Measurements from ENCODE around the gene SH3BP1.
A peak's percentile ranks its signal among the peaks of the same experiment; 100 is the strongest.
"Not testable (repeated sequence)": the region's sequence is repeated elsewhere in the genome, so short reads cannot be mapped to it uniquely, and the experiment has no call there.

The SH3BP1 gene

DNA sequence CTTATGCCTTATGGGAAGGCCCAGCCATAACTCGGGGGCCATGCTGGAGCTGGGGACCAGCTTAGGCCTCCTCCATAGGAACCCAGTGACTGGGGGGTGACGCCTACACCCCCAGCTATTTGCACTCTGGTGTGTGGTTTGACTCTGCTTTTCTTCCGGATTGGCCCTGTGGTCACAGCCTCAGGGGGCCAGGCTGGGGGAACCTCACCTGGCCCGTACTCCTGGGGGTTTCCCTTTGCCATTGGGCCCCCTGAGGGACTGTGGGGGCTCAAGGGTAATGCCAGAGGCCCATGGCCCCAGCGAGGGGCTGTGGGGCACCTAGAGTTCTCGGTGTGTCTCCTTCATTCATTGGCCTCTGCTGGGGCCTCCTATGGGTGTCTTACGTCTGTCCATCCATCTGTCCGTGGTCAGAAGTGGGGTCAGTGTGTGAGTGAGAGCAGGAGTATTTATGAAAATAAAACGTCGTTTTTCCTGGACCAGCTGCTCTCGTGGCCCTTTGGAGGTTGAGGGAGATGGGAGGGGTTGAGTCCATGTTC lies 6.3 kb upstream of the SH3BP1 start:
- no peak for DNase-seq (ENCODE audit: low read depth in 1 of 2, low spot score in 1 of 2)

DNA sequence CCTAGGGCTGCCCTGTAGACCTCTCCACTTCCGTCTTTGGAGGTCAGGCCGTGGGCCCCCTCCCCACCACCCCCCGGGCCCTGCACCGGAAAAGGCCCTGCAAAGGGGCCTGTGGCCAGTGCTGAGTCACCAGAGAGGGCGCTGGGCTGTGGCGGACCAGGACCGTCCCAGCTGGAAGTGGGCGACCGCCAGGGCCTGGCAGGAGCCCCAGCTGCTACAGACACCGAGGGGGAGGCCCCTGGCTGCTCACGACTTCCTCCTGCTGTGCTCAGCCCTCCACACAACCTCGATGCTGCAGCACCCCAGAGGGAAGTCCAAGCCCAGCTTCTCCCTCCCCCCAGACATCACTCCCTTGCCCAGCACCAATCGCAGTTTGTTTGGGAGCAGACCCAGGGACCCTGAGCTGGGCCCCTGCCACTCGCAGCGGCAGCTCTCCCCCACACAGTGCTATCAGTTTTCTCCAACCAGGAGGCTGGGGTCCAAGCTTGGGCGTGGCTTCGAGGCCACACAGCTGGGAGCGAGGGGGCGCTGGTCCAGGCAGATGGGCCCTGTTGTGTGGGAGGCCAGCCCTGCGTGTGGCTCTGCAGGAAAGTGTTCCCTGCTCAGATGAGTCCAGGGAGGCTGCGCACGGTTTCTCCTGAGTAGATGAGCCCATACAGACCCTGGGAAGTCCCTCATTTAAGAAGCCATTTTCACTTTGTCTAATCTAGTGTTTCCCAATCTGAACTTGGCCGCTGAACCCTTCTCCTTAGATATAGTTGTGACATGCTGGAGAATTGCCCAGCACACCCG lies 5.6 kb upstream of the SH3BP1 start:
- peak in 1 of 2 donors; percentile 26 for DNase-seq (ENCODE audit: low read depth in 1 of 2, low spot score in 1 of 2)

DNA sequence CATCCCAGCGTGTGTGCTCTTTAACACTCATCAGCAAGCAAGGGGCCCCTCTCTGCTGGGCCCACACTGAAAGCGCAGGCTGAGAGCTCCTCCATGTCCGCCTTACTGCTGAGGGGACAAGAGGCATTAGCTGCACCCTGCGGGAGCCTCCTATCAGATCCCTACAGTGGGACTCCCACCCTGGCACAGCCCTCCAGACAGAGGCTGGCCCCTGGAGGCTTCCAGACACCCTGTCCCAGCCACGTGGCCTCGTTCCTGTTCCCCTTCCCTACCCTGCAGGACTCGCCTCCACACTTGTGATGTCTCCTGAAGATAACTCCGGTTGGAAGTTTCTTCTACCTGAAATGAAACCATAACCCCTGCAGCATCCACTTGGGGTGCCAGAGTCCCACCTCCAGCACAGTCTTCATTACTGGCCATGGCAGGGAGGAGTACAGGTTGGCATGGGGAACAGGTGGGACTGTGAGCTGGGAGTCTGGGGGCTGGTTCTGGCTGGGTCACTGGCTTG lies 5.0 kb upstream of the SH3BP1 start:
- no peak for DNase-seq (ENCODE audit: low read depth in 1 of 2, low spot score in 1 of 2)

DNA sequence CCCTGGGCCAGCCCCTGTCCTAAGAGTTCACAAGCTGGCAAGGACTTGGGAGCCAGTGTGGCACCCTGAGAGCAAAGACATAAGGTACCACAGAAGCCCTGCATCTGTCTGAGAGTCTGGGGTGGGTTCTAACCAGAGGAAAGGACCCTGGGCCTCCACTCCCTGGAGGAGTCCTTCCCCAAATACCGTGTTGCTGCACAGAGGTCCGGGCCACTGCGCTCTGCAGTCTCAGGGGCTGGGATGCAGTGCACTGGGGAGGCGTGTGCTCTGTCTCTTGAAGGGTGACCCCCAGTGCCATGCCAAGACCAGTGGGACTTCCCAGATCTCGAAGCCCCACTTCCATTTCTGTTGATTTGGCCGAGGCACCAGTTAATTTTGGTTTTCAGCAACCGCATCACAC lies 4.3 kb upstream of the SH3BP1 start:
- no peak for DNase-seq (ENCODE audit: low read depth in 1 of 2, low spot score in 1 of 2)

DNA sequence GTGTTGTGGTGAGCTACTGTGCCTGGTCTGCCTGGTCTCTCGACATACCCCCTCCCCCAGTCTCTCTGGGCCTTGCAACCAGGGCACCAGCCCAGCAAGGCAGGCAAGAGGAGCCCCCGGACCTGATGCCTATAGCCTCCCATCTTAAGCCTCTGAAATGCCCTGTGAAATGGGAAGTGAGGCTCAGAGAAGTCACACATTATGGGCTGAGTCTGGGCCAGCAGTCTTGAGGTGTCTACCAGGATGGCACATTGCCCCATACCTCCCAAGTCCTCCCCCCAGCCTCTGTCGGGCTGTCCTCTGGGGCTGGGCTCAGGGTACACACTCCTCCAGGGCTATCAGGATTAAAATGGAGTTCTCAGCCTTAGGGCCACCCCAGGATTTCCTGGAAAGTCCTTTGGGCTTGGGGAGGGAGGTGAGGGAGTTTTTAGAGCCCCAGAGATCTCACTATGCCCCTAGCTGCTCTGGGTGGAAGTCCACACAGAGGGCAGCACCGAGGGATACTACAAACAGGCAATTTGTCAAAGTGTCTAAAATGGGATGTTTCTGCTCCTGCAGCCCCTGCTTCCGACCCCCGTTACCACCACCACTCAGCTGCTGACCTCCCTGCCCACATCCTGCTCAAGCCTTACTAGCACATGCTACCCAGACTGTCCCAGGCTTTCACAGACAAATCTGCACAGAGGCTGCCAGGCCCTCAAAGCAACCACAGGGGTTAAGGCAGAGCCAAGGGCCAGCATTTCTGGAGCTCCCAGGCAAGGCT lies 3.1 kb upstream of the SH3BP1 start:
- no peak for DNase-seq (ENCODE audit: low read depth in 1 of 2, low spot score in 1 of 2)

DNA sequence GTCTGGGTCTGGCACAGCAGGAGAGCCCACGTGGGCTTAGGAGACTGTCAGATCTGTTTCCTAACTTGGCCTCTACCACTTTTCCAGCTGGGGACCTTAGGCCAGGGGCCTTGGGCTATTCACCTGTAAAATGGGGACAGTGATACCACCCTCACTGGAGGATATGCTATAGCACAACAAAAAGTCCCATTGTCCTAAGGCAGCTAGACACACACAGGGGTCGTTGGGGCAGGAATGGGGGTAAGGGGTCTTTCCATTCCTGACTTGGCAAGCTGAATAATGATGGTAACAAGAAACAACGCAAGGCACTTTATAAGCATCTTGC lies 2.6 kb upstream of the SH3BP1 start:
- no peak for DNase-seq (ENCODE audit: low read depth in 1 of 2, low spot score in 1 of 2)

DNA sequence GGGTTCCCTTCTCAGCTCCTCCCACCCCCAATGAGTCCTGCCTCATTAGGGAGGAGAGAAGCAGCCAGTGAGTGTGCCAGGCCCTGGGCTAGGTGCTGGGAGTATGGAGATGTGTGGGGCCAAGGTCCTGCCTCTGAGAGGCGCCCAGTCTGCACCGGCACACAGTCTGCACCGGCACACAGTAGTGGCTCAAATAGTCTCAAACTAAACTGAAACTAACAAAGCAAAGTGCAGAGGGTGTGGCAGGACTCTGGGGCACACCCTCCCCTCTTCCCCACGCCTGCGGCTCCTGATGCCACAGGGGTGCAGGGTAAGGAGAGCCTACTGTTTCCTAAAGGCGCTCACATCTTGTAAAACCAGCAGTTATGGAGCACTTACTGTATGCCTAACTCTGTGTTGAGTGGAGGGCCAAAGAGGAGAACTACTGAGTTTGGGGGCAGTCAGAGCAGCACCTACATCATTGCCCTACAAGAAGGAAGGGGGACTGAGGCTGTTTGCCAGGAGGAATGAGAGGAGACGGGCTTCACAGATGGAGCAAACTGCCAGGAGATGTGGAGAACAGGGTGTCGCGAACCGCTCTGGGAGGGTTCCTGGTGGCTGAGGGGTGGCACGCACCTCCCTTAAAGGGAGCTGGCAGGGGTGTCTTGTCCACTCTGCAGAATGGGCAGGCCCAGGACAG lies 939 bp upstream of the SH3BP1 start:
- no peak for DNase-seq (ENCODE audit: low read depth in 1 of 2, low spot score in 1 of 2)

DNA sequence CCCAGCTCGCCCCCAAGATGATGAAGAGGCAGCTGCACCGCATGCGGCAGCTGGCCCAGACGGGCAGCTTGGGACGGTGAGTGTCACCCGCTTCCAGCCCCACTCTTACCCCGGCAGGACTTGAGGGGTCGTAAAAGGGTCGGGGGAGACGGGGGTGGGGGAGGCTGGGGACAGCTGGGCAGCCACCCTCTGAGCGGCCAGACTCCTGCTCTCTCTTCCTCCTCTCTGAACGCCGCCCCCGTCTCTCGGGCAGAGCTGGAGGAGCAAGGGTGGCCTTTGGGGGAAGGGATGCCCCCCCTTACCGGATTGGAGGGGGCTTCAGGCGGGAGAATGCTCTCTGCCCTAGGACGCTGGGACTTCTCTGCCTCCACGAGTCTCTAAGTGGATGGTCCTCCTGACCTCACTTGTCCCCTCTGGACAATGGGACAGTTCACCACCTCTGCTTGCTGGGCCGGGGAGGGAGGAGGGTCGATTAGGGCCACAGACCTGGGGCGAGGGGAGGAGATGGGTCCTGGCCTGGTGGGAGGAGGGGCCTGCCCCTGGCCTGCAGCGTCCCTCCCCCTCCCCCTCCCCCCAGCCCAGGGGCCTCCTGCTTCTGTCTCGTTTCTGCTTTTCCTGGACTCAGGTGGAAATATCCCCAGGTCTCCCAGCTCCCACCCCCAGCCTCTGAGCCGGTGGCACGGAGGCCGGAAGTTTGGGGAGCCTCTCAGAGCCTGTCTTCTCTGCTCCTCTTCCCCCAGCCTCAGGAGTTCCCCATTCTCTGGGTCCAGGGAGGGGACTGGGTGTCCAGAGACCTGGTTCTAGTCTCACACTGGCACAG lies 512 bp downstream of the SH3BP1 start:
- DNase-seq (ENCODE audit: low read depth in 1 of 2, low spot score in 1 of 2): no peak

DNA sequence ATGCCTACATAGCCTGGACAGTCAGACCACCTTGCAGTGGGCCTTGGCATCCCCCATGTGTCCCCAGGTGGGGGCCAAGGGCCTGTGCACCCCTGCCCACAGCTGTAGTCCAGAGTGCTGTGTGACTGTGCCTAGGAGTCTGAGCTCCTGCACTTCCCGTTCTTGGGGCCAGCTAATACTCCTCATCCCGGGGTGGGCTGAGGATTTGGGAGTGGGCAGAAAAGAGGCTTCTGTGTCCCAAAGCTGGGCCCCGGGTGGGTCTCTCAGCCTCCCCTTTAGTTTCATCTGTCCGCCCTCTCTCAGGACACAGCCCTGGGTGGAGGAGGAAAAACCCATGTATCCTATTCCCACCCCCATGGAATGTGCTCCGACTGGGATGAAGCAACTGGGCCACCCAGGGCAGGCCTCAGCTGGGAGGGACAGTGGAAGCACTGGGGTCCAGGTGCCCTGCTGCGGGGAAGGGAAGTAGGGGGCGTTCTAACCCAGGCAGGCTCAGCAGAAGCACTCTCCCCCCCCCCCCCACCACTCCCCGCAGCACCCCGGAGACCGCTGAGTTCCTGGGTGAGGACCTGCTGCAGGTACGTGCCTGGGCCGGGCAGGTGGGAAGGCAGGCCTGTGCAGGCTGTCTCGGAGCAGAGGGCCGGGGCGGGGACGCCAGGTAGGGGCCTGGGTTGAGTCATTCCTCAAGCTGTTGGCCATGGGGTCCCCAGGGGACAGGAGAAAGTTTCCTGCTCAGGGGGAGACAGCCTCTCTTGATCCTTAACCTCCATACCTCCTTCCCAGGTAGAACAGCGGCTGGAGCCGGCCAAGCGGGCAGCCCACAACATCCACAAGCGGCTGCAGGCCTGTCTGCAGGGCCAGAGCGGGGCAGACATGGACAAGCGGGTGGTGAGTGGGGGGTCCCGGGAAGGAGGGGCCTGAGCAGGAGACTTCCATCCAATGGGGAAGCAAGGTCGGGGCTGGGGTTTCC lies 1.4 kb downstream of the SH3BP1 start:
- no peak for DNase-seq (ENCODE audit: low read depth in 1 of 2, low spot score in 1 of 2)

DNA sequence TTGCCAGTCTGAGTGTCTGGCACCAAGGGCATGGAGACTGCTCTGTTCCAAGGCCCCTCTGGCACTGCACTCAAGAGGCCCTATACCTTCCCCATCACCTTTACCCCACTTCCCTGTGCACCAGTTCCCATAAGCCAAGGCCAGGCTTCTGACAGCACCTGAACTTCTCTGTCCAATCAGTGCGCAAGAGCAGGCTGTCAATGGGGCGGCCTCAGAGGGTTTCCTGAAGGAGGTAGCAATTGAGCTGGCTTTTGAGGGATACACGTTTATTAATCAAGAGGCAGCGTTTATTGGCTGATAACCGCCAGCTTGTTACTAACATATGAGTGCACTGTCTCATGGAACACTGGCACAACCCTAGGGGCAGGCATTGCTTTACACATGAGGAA lies 2.1 kb downstream of the SH3BP1 start:
- DNase-seq (ENCODE audit: low read depth in 1 of 2, low spot score in 1 of 2): no peak

DNA sequence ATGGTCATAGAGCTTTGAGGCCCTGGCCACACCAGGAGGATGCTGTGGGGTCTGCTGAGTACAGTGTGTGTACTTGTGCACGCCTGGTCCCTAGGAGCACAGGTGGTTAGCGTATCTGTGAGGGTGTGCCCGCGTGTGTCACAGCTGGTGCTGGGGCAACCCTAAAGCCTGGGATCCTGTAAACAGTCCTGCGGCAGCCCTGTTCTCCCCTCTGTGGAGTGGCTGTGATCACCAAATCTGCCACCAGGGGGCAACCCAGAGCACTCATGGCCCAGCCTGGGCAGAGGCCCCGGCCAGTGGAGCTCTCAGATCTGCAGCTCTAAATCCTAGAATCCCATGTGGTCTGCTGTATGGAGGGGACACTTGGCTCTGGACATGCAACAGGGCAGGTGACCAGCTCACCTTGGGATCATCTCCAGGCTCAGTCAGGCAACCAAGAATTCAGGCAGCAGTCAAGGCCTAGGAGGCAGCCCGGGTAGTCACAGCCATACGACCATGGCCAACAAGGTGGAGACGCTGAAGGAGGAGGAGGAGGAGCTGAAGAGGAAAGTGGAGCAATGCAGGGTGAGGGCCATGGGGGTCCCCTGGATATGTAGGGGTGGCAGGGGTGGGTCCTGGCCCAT lies 3.9 kb downstream of the SH3BP1 start:
- peak; percentile 75 to 90 for DNase-seq (ENCODE audit: low read depth in 1 of 2, low spot score in 1 of 2)

DNA sequence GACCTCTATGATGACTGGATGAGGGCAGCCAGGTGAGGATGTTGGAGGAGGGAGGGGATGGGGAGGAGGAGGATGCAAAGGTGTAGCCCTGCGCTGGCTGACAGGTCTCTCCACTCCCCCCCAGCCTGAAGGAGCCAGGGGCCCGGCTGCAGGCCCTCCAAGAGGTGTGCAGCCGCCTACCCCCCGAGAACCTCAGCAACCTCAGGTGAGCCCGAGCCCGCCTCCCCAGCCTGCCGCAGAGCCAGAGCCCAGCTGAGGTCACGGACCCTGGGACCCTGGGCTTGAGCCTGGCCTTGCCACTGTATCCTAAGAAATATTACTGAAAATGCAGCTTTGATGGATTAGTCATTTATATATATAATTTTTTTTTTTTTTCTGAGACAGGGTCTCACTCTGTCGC lies 7.8 kb downstream of the SH3BP1 start:
- no peak for DNase-seq (ENCODE audit: low read depth in 1 of 2, low spot score in 1 of 2)

DNA sequence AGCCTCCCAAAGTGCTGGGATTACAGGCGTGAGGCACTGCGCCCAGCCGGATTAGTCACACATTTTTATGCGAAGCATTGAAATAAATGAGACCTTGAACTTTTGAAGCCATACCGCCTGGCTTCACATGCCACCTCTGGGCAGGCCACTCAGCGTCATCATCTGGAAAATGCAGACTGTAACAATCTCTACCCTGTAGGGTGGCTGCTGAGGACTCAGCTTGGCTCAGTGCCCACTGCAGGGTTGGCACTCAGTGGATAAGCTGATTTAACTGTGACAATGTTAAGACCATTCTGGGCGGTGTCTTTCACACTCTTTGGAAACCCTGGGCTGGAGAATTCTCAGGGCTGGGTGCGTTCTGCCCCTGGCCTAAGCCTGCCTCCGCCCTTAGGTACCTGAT lies 8.5 kb downstream of the SH3BP1 start:
- no peak for DNase-seq (ENCODE audit: low read depth in 1 of 2, low spot score in 1 of 2)

DNA sequence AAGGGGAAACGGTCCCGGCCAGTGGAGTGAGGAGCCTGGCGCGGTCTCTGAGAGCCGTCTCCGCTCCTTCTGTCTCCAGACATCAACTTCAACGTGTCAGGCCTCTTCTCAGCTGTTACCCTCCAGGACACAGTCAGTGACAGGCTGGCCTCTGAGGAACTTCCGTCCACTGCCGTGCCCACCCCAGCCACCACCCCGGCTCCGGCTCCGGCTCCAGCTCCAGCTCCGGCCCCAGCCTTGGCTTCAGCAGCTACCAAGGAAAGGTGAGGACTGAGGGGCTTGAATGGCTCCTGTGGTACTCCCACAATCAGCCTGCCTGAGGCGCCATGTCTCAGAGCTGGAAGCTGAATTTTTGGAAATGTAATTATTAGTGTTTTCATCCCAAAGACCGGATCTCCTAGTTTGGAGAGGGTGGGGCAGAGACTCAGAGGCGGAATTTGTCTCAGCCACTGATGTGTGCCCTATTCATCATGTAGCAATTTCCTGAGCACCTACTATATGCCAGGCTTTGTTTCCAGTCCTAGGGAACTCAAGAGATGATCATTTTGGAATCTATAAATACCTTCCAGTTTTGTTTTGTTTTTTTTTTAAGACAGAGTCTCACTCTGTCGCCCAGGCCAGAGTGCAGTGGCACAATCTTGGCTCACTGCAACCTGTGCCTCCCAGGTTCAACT lies 11.1 kb downstream of the SH3BP1 start:
- DNase-seq (ENCODE audit: low read depth in 1 of 2, low spot score in 1 of 2): no peak

DNA sequence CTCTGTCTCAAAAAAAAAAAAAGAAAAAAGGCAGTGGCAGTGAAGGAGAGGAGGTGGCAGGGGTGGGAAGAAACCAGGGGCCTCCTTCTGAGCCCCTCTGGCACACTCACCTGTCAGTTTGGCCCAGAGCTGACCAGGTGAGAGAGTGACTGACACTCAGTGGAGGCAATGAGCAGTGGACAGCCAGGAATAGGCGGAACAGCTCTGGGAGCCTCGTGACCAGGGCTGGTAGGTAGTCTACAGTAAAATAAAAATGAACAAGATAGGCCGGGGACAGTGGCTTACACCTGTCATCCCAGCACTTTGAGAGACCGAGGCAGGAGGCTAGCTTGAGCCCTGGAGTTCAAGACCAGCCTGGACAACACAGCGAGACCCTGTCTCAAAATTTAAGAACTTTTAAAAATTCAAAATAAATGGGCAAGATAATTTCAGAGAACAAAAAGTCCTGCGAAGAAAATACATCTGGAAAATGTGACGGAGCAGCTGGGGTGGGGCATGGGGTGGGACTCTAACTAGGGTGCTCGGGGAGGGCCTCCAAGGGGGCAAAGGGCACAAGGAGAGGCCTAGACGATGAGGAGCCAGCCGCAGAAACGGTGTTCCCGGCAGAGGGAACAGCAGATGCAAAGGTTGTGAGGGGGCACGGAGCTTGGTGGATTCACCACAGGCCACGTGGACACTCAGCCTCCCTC lies 15.2 kb downstream of the SH3BP1 start:
- no peak for DNase-seq (ENCODE audit: low read depth in 1 of 2, low spot score in 1 of 2)

DNA sequence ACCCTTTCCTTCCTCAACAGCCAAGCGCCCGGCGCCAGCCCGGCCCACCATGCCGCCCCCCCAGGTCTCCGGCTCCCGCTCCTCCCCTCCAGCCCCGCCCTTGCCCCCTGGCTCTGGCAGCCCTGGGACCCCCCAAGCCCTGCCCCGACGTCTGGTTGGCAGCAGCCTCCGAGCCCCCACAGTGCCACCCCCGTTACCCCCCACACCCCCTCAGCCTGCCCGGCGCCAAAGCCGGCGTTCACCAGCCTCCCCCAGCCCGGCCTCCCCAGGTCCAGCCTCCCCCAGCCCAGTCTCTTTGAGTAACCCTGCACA lies 15.7 kb downstream of the SH3BP1 start:
- DNase-seq (ENCODE audit: low read depth in 1 of 2, low spot score in 1 of 2): no peak

DNA sequence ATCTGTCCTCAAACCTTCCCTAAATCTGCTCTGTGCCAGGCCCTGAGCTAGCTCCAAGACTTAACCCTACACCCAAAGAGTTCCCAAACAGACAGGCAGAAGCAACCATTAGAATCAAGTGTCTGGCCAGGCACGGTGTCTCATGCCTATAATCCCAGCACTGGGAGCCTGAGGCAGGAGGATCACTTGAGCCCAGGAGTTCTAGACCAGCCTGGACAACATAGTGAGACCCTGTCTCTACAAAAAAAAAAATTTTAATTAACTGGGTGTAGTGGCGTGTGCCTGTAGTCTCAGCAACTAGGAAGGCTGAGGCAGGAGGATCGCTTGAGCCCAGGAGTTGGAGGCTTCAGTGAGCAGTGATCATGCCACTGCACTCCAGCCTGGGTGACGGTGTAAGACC lies 17.1 kb downstream of the SH3BP1 start:
- DNase-seq (ENCODE audit: low read depth in 1 of 2, low spot score in 1 of 2): not testable (repeated sequence)

DNA sequence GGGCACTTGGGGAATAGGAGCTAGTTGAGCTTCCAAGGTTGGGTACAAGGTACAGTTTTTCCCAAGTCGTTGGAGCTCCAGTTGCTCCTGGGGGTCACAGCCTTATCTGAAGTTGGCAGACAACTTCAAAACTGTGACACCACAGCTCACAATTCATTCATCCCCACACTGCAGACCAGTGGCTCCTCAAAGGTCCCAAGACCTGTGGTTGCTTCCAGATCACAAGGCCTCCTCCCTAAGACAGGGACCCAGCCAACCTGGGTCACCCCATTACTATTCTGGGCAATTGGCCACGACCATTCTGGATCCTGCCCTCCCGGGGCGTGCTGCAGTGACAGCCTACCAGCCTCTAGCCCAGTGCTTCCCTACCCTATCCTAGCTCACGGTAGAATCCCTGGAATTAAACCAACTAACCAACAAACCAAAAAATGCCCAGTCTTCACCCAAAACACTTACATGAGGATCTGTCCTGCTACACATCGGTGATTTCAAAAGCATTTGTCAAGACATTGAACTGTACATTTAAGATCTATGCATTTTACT lies 18.2 kb downstream of the SH3BP1 start:
- DNase-seq (ENCODE audit: low read depth in 1 of 2, low spot score in 1 of 2): no peak

Measured in activated T-helper 1 cell treated with anti-CD3 and anti-CD28 coated beads, Interleukin-2, amount 50 U/mL, for 16 hours (primary cell).